Measurements from ENCODE around the gene ERGIC1. TPM values are rescaled to one million over a fixed set of nuclear protein-coding genes. Genes with fewer than 3 reads are reported as not detected.

The ERGIC1 gene
- total and polyA plus RNA-seq, 2 of the 13 experiments (the other 11 are each of a cell fraction or from before 2014, with no cell fraction given), result 78.5 to 184 TPM

DNA sequence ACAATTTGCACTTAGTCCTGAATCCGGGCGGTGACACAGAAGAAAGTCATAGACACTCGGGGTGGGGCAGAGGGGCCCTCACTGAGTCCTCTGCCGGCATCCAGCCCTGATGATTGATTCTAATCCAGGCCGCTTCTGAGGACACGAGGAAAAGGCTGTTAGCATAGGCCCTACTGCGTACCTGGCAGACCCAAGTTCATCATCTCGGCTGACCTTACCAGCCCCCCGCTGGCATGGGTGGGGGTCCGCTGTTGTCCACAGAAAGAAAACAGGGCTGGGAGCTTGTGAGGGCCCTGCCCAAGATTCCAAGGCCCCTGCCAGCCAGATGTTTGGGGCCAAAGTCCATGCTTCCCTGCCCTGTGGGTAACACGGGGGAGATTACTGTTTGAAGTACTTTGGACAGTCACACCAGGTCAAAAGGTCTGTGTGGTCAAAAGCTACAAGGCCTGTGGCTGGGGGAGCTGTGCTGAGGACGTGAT, 24.5 kb downstream of the ERGIC1 start (continued):
- no peak; the same call in 1 of the 2 replicates for TF ChIP-seq ZNF646 (CRISPR knock-in tag; IDR thresholded peaks at IDR 0.05)
- no peak for TF ChIP-seq POLR2G (IDR thresholded peaks at IDR 0.05; ENCODE audit: low read depth, low read length)
- peak; percentile 61; the same call in 1 of the 2 replicates for TF ChIP-seq ZFP91 (CRISPR knock-in tag; IDR thresholded peaks at IDR 0.05; ENCODE audit: borderline replicate concordance)
- no peak for TF ChIP-seq HINFP (CRISPR knock-in tag; IDR thresholded peaks at IDR 0.05; ENCODE audit: low read depth)
- no peak for TF ChIP-seq CERS6 (CRISPR knock-in tag; IDR thresholded peaks at IDR 0.05)
- TF ChIP-seq ELF3 (CRISPR knock-in tag; IDR thresholded peaks at IDR 0.05), result peak; percentile 82; the same call in 1 of the 2 replicates
- TF ChIP-seq NCOA1 (CRISPR knock-in tag; IDR thresholded peaks at IDR 0.05), result peak; percentile 72
- TF ChIP-seq SNAI1 (CRISPR knock-in tag; IDR thresholded peaks at IDR 0.05; ENCODE audit: borderline replicate concordance), result no peak
- TF ChIP-seq ZNF816 (CRISPR knock-in tag; IDR thresholded peaks at IDR 0.05; ENCODE audit: borderline replicate concordance), result no peak; the same call in 1 of the 2 replicates
- no peak for TF ChIP-seq ZNF484 (CRISPR knock-in tag; IDR thresholded peaks at IDR 0.05; ENCODE audit: borderline replicate concordance, low read depth)
- TF ChIP-seq ZNF607 (CRISPR knock-in tag; IDR thresholded peaks at IDR 0.05; ENCODE audit: borderline replicate concordance), result no peak
- TF ChIP-seq ZNF142 (CRISPR knock-in tag; IDR thresholded peaks at IDR 0.05), result peak; percentile 52; the same call in 1 of the 2 replicates
